NT2/D1 (cell line): Measurements from ENCODE around the gene NEIL3.

Experiments used
- YY1 ChIP-seq: IDR thresholded peaks from 2 replicates; pipeline ENCODE4 v1.6.1; 2011; ENCODE audit not compliant: insufficient read length, insufficient read depth
- ZNF274 ChIP-seq: IDR thresholded peaks from 2 replicates; pipeline ENCODE4 v1.6.1; 2011; ENCODE audit warnings: mild to moderate bottlenecking, low read depth, low read length

GRCh38 chr4:177348348-177348747 is 38.7 kb downstream of the NEIL3 start:
- TF ChIP-seq YY1 (no peak), ZNF274 (no peak)
